Measurements from ENCODE around the gene ROR1. TPM values are rescaled to one million over a fixed set of nuclear protein-coding genes. Genes with fewer than 3 reads are reported as not detected.

Gene ROR1
- total RNA-seq, 1 donor from 2014 or later = 131 TPM

DNA sequence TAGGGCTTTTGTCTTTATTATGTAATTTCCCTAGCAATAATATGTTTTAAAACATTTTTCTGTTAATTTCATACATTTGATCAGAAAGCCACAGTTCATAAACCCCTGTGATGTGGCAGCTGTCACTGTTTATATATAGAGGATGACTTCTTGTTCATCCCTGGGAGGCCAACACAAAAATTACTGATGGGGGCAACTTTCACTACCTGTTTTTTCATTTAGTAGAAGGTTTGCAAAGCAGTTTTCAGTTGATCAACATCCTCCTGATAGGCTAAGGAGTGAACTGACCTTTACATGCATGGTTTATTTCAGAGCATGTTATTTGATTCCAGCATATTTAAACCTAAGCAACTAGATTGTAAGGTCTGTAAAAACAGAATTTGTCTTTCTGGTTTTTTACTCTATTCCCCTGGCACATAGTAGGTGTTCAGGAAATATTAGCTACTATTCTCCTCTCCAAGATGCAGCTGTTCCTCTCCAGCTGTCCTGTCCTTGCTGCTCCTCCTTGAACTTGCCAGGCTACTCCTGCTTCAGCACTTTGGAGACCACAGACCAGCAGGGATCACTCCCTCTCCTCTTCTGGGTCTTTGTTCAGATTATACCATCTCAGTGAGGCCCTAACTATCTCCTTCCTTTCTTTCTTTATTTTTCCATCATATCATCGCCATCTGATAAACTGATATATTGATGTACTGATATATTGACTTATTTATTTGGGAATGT is 54.7 kb downstream of the ROR1 start:
- H3K9me3 Mint-ChIP-seq (ENCODE audit: low read depth) = no peaks in the 10 kb centered on the region
- no peak overlapping the region for H3K4me3 Mint-ChIP-seq (ENCODE audit: unreplicated experiment)
- H3K4me1 Mint-ChIP-seq (ENCODE audit: low read depth) = peaks cover 75% of the 10 kb centered on the region
- no peaks in the 10 kb centered on the region for H3K27me3 Mint-ChIP-seq (ENCODE audit: low read depth)
- H3K27ac Mint-ChIP-seq (ENCODE audit: unreplicated experiment) = peak overlapping the region; percentile 73
- DNase-seq (ENCODE audit: low spot score) = no peak
- H3K36me3 Mint-ChIP-seq (ENCODE audit: low read depth) = peaks cover 4% of the 10 kb centered on the region
- TF ChIP-seq, protein P1, sequence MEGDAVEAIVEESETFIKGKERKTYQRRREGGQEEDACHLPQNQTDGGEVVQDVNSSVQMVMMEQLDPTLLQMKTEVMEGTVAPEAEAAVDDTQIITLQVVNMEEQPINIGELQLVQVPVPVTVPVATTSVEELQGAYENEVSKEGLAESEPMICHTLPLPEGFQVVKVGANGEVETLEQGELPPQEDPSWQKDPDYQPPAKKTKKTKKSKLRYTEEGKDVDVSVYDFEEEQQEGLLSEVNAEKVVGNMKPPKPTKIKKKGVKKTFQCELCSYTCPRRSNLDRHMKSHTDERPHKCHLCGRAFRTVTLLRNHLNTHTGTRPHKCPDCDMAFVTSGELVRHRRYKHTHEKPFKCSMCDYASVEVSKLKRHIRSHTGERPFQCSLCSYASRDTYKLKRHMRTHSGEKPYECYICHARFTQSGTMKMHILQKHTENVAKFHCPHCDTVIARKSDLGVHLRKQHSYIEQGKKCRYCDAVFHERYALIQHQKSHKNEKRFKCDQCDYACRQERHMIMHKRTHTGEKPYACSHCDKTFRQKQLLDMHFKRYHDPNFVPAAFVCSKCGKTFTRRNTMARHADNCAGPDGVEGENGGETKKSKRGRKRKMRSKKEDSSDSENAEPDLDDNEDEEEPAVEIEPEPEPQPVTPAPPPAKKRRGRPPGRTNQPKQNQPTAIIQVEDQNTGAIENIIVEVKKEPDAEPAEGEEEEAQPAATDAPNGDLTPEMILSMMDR (IDR thresholded peaks at IDR 0.05) = no peak

DNA sequence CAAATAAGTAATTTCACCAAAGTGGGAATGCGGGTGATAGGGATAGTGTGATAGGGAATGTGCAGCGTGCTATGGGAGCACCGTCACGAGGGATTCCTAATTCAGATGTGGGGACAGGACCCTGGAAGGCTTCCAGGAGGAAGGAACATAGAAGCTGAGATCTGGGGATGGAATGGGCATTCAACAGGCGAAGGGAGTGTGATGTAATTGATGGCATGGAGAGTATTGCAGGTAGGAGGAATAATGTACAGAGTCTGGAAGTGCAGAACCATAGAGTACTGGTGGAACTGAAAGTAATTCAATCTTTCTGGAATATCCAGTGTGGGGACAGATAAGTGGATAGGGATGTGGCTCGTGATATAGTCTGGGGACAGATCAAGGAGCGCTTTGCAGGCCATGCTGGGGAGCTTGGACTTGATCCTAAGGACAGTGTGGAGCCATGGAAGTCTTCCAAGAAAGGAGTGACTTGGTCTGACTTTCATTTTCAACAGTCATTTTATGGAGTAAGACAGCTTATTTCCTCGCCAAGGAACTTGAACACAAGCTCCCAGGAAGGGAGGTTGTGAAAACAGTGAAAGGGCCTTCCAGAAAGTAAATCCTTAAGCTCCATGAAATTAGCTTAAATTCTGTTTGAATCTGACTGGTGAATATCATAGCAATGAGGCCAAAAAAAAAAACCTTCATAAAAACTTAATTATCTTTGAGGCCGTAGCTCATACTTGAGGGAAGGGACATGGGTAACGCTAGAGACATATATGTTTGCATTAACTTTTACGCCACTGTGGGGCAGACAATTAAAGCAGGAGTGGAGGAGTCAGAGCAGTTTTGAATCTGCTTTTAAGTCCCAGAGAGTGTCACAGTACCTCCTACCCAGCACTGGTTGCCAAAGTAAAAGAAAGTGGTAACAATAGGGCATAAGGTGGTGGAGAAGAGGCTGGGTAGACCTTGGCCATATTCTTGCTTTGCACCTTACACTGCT is 55.8 kb downstream of the ROR1 start:
- no peaks in the 10 kb centered on the region for H3K27me3 Mint-ChIP-seq (ENCODE audit: low read depth)
- H3K36me3 Mint-ChIP-seq (ENCODE audit: low read depth) = peaks cover 4% of the 10 kb centered on the region
- no peak for DNase-seq (ENCODE audit: low spot score)
- H3K27ac Mint-ChIP-seq (ENCODE audit: unreplicated experiment) = peak overlapping the region; percentile 73
- peaks cover 86% of the 10 kb centered on the region for H3K4me1 Mint-ChIP-seq (ENCODE audit: low read depth)
- TF ChIP-seq, protein P1 (IDR thresholded peaks at IDR 0.05) = peak; percentile 12
- no peaks in the 10 kb centered on the region for H3K9me3 Mint-ChIP-seq (ENCODE audit: low read depth)
- no peak overlapping the region for H3K4me3 Mint-ChIP-seq (ENCODE audit: unreplicated experiment)

DNA sequence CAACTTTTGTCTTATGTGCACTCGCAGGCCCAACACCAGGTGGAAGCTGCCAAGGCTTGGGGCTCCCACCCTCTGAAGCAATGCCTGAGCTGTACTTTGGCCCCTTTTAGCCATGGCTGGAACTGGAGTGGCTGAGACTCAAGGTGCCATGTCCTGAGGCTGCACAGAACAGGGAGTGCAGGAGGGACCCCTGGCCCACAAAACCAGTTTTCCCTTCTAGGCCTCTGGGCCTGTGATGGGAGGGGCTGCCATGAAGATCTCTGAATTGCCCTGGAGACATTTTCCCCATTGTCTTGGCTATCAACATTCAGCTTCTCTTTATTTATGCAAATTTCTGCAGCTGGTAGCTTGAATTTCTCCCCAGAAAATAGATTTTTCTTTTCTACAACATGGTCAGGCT is 57.6 kb downstream of the ROR1 start:
- H3K27me3 Mint-ChIP-seq (ENCODE audit: low read depth) = no peaks in the 10 kb centered on the region
- TF ChIP-seq, protein P1 (IDR thresholded peaks at IDR 0.05) = no peak
- no peak for DNase-seq (ENCODE audit: low spot score)
- no peak overlapping the region for H3K27ac Mint-ChIP-seq (ENCODE audit: unreplicated experiment)
- H3K4me1 Mint-ChIP-seq (ENCODE audit: low read depth) = peaks cover 95% of the 10 kb centered on the region
- H3K4me3 Mint-ChIP-seq (ENCODE audit: unreplicated experiment) = no peak overlapping the region
- H3K36me3 Mint-ChIP-seq (ENCODE audit: low read depth) = peaks cover 2% of the 10 kb centered on the region
- no peaks in the 10 kb centered on the region for H3K9me3 Mint-ChIP-seq (ENCODE audit: low read depth)

DNA sequence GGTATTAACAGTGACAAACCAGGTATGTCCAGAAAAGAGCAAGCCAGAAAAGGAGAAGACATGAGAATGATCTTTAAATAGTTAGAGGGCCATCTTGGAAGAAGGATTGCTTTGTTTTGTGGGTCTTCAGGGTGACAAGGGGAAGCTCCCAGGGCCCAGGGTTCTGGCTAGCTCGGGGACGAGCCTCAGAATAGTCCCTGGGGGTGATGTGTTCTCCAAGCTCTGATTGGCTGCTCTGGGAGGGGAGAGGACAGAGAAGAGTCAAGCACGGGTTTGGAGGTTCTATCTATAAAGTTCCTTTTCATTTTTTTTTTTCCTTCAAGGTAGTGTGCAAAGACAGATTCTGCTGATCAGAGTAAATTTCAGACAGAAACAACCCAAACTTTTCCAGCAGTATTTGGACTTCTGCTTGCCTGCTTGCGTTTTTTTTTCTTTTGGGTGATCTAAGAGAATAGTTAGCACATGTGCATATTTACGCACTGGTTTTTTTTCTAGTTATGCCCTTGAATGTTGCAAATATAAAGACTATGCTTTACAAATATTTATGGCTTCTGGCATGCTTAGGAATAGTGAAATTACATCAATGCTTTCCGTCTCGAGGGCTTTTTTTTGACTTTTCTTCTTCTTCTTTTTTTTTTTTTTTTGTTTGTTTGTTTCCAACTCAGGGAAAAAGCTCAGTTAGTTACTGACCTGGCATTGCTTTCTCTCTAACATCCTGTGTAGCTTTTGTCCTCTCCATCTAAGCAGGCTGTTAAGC is 59.7 kb downstream of the ROR1 start:
- DNase-seq (ENCODE audit: low spot score) = no peak
- TF ChIP-seq, protein P1 (IDR thresholded peaks at IDR 0.05) = no peak
- Mint-ChIP-seq H3K27ac (ENCODE audit: unreplicated experiment) (peak overlapping the region; percentile 77), H3K9me3 (ENCODE audit: low read depth) (no peaks in the 10 kb centered on the region), H3K4me3 (ENCODE audit: unreplicated experiment) (no peak overlapping the region), H3K36me3 (ENCODE audit: low read depth) (peaks cover 2% of the 10 kb centered on the region), H3K27me3 (ENCODE audit: low read depth) (no peaks in the 10 kb centered on the region), H3K4me1 (ENCODE audit: low read depth) (peaks cover 92% of the 10 kb centered on the region)

DNA sequence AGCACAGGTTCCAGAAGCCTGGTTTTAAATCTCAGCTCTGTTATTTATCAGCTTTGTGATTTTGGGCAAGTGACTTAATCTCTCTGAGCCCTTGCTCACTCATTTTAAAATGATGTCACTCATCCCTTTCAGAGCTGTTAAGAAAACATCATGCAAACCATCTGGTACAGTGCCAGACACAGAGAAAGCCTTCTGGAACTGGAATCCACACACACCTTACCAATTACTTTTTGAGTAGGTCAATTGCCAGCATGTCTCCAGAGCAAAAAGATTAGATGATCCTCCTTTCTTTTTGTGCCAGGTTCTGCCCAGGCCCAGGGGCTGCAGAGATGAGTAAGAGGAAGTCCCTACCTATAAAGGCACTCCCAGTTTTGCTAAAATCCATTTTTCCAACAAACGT is 61.3 kb downstream of the ROR1 start:
- Mint-ChIP-seq H3K36me3 (ENCODE audit: low read depth) (no peaks in the 10 kb centered on the region), H3K27me3 (ENCODE audit: low read depth) (no peaks in the 10 kb centered on the region), H3K9me3 (ENCODE audit: low read depth) (no peaks in the 10 kb centered on the region), H3K27ac (ENCODE audit: unreplicated experiment) (peak overlapping the region; percentile 82), H3K4me1 (ENCODE audit: low read depth) (peaks cover 90% of the 10 kb centered on the region), H3K4me3 (ENCODE audit: unreplicated experiment) (no peak overlapping the region)
- no peak for DNase-seq (ENCODE audit: low spot score)
- TF ChIP-seq, protein P1 (IDR thresholded peaks at IDR 0.05) = no peak
